ENCODE results near the gene ANKK1. TPM values are rescaled to one million over a fixed set of nuclear protein-coding genes. Genes with fewer than 3 reads are reported as not detected.
A peak's percentile ranks its signal among the peaks of the same experiment; 100 is the strongest.

ANKK1 gene
- total RNA-seq (under 0.01 TPM in 1 of 2 replicates, not detected in the other), polyA plus RNA-seq (not detected in 2 replicates), polyA minus RNA-seq (ENCODE audit: low replicate concordance) (not detected in 2 replicates)
- not detected in 2 replicates for polyA plus RNA-seq (2012)

DNA sequence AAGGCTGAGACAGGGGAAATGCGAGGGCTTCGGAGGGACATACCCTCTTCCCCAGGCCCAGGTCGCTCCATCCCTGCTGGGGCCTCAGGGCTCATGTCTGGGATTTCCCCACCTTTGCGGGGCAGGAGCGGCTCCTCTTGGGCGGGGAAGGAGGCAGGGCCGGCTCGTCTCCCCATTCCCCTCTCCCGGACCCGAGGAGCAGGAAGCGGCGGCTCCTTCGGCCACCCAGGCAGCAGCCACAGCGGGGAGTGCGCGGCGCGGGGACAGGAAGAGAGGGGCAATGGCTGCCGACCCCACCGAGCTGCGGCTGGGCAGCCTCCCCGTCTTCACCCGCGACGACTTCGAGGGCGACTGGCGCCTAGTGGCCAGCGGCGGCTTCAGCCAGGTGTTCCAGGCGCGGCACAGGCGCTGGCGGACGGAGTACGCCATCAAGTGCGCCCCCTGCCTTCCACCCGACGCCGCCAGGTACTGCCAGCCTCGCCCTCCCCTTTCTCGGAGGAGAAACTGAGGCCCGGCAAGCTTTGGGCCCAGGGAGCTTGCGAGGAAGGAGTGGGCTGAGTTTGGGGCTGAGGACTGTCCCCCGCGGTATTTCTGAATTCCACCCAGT is at the start of gene ANKK1:
ANKK1 (plus strand) TSS at position 175 of the 607 bp plus-strand sequence; CDS start at position 281, 106 bp downstream.
- no peak for DNase-seq (ENCODE audit: low read depth in 2 of 2)
- Histone ChIP-seq H3K9me3 (ENCODE audit: control insufficient read depth, insufficient read depth, low read depth, low read length) (no peaks in the 10 kb centered on the region), H3K4me1 (ENCODE audit: control insufficient read depth, extremely low read depth, insufficient read depth, low read length) (peaks cover 2% of the 10 kb centered on the region), H2AFZ (ENCODE audit: low read length) (no peak within 1 kb of the TSS), H3K27me3 (ENCODE audit: control insufficient read depth, insufficient read depth, low read length) (peaks cover 12% of the 10 kb centered on the region), H3K4me3 (replicated peaks in 1 of 4; ENCODE audit: control extremely low read depth in 1 of 4, insufficient read depth in 1 of 4, low read depth in 3 of 4, low read length in 4 of 4) (no peak within 1 kb of the TSS), H3K36me3 (ENCODE audit: control insufficient read depth, insufficient read depth, low read length) (no peaks in the 10 kb centered on the region), H3K9ac (ENCODE audit: insufficient read depth, low read length) (no peak within 1 kb of the TSS), H3K79me2 (ENCODE audit: control insufficient read depth, insufficient read depth, low read length) (no peaks in the 10 kb centered on the region), H3K4me2 (ENCODE audit: extremely low read depth, insufficient read depth, low read length) (peak within 1 kb of the TSS; percentile 23), H3K27ac (ENCODE audit: insufficient read depth, low read length) (no peak within 1 kb of the TSS), H4K20me1 (ENCODE audit: control insufficient read depth, extremely low read depth, insufficient read depth, low read length) (no peaks in the 10 kb centered on the region)
- peak in 1 of 2 donors; percentile 12 for TF ChIP-seq CTCF (conservative IDR thresholded peaks at IDR 0.05 in 1 of 2, IDR thresholded peaks at IDR 0.05 in 1 of 2; ENCODE audit: low read depth in 1 of 2, low read length in 2 of 2)
- TF ChIP-seq EZH2 (IDR thresholded peaks at IDR 0.05; ENCODE audit: low read length, missing control alignments): no peak

DNA sequence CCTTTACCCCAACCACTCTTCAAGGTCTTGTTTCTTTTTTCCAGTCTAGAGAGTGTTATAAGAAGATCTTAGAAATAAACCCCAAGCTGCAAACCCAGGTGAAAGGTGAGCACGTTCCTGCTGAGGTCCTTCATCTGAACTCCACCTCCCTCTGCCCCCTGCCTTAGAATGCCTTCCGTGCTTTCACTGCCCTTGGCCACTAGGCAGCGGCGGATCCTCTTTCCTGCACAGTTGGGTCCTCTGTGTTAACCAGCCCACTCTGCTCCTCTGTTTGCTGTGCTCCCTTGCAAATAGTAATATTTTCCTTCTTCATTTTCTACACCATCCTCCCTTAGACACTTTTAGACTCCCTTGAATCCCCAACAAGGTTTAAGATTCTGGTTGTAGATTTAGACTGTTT is 48.8 kb upstream of the ANKK1 start:
- Histone ChIP-seq H3K9ac (ENCODE audit: insufficient read depth, low read length) (no peak overlapping the region), H3K36me3 (ENCODE audit: control insufficient read depth, insufficient read depth, low read length) (no peaks in the 10 kb centered on the region), H3K4me3 (replicated peaks in 1 of 4; ENCODE audit: control extremely low read depth in 1 of 4, insufficient read depth in 1 of 4, low read depth in 3 of 4, low read length in 4 of 4) (no peak overlapping the region), H3K4me1 (ENCODE audit: control insufficient read depth, extremely low read depth, insufficient read depth, low read length) (no peaks in the 10 kb centered on the region), H4K20me1 (ENCODE audit: control insufficient read depth, extremely low read depth, insufficient read depth, low read length) (no peaks in the 10 kb centered on the region), H3K4me2 (ENCODE audit: extremely low read depth, insufficient read depth, low read length) (no peak overlapping the region), H3K27me3 (ENCODE audit: control insufficient read depth, insufficient read depth, low read length) (no peaks in the 10 kb centered on the region), H3K79me2 (ENCODE audit: control insufficient read depth, insufficient read depth, low read length) (no peaks in the 10 kb centered on the region), H3K9me3 (ENCODE audit: control insufficient read depth, insufficient read depth, low read depth, low read length) (no peaks in the 10 kb centered on the region), H2AFZ (ENCODE audit: low read length) (no peak overlapping the region), H3K27ac (ENCODE audit: insufficient read depth, low read length) (no peak overlapping the region)
- TF ChIP-seq CTCF (conservative IDR thresholded peaks at IDR 0.05 in 1 of 2, IDR thresholded peaks at IDR 0.05 in 1 of 2; ENCODE audit: low read depth in 1 of 2, low read length in 2 of 2) (no peak), EZH2 (IDR thresholded peaks at IDR 0.05; ENCODE audit: low read length, missing control alignments) (no peak)
- DNase-seq (ENCODE audit: low read depth in 2 of 2): no peak

DNA sequence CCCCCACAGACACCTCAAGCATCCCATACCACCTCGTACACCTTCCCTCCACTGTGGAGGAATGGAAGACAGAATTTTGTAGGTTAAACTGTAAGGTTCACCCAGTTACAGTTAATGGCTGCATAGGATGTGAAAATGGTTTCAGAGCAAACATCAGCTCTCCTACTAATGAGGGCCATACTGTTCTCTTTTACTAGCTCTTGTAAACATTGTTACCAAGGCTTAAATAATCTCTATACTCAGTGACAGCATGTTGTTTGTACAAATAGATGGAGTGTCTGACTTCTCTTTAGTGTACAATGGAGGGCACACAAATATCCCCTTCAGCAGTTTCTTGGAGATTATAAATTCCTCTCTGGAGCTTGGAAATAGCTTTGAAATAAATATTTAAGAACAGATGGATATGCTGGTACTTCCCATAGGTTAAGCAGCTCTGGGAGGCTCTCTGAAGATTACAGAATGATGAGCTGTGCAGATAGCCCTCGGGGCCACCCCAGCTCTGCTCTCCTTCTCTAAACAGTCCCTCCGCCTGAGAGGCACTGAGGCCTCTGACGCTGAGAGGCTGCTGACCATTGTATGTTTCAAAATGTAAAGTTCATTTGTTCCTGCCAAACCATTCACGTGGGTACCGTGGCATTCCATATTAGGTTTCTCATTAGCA is 47.5 kb upstream of the ANKK1 start:
- Histone ChIP-seq H3K9me3 (ENCODE audit: control insufficient read depth, insufficient read depth, low read depth, low read length) (no peaks in the 10 kb centered on the region), H3K4me1 (ENCODE audit: control insufficient read depth, extremely low read depth, insufficient read depth, low read length) (no peaks in the 10 kb centered on the region), H3K27ac (ENCODE audit: insufficient read depth, low read length) (no peak overlapping the region), H3K79me2 (ENCODE audit: control insufficient read depth, insufficient read depth, low read length) (no peaks in the 10 kb centered on the region), H3K4me2 (ENCODE audit: extremely low read depth, insufficient read depth, low read length) (no peak overlapping the region), H3K36me3 (ENCODE audit: control insufficient read depth, insufficient read depth, low read length) (no peaks in the 10 kb centered on the region), H3K4me3 (replicated peaks in 1 of 4; ENCODE audit: control extremely low read depth in 1 of 4, insufficient read depth in 1 of 4, low read depth in 3 of 4, low read length in 4 of 4) (no peak overlapping the region), H2AFZ (ENCODE audit: low read length) (no peak overlapping the region), H4K20me1 (ENCODE audit: control insufficient read depth, extremely low read depth, insufficient read depth, low read length) (no peaks in the 10 kb centered on the region), H3K9ac (ENCODE audit: insufficient read depth, low read length) (no peak overlapping the region), H3K27me3 (ENCODE audit: control insufficient read depth, insufficient read depth, low read length) (no peaks in the 10 kb centered on the region)
- DNase-seq (ENCODE audit: low read depth in 2 of 2): no peak
- TF ChIP-seq CTCF (conservative IDR thresholded peaks at IDR 0.05 in 1 of 2, IDR thresholded peaks at IDR 0.05 in 1 of 2; ENCODE audit: low read depth in 1 of 2, low read length in 2 of 2): no peak
- no peak for TF ChIP-seq EZH2 (IDR thresholded peaks at IDR 0.05; ENCODE audit: low read length, missing control alignments)

Data from fibroblast of lung (primary cell).